GM23338 (cell line): Measurements from ENCODE around the gene PPP1R9A. TPM values are rescaled to one million over a fixed set of nuclear protein-coding genes. Genes with fewer than 3 reads are reported as not detected.

ENCODE experiments used
- ATAC-seq: fragments of 200-7000 bp; cut with Tn5 transposase; 3 replicates; pipeline ENCODE4 v1.9.1; 2020
- DNase-seq: peaks from one replicate; pipeline ENCODE4 v3.0.0-alpha.2; 2015; ENCODE audit warnings: low spot score
- H2AFZ ChIP-seq: fragments of 200-600 bp; sonication (generic); 2 replicates; pipeline ENCODE4 v1.8.0; 2016; ENCODE audit warnings: antibody characterized with exemption, mild to moderate bottlenecking, moderate library complexity
- H3F3A ChIP-seq: fragments of 200-600 bp; sonication (generic); replicated peaks from 2 replicates; pipeline ENCODE4 v1.8.0; 2017; ENCODE audit warnings: antibody characterized with exemption, mixed run types, low read depth
- H3K27ac ChIP-seq: fragments of 200-600 bp; sonication (generic); 2 replicates; pipeline ENCODE4 v1.6.1; 2016; ENCODE audit warnings: low read depth
- H3K27me3 ChIP-seq: fragments of 200-600 bp; sonication (generic); 2 replicates; pipeline ENCODE4 v1.8.0; 2016; ENCODE audit warnings: mild to moderate bottlenecking, mixed run types, moderate library complexity; ENCODE audit not compliant: insufficient read depth
- H3K36me3 ChIP-seq: fragments of 200-600 bp; sonication (generic); 2 replicates; pipeline ENCODE4 v1.8.0; 2016; ENCODE audit warnings: mild to moderate bottlenecking; ENCODE audit not compliant: insufficient read depth
- H3K4me1 ChIP-seq: fragments of 200-600 bp; sonication (generic); 2 replicates; pipeline ENCODE4 v1.8.0; 2016; ENCODE audit warnings: mild to moderate bottlenecking, moderate library complexity; ENCODE audit not compliant: insufficient read depth
- H3K4me2 ChIP-seq: fragments of 200-600 bp; sonication (generic); 2 replicates; pipeline ENCODE4 v1.7.1; 2017; ENCODE audit warnings: mixed run types
- H3K4me3 ChIP-seq: fragments of 200-600 bp; sonication (generic); 2 replicates; pipeline ENCODE4 v1.6.1; 2016; ENCODE audit warnings: mixed run types
- H3K79me2 ChIP-seq: fragments of 200-600 bp; sonication (generic); replicated peaks from 2 replicates; pipeline ENCODE4 v1.8.0; 2017; ENCODE audit warnings: mild to moderate bottlenecking; ENCODE audit not compliant: insufficient read depth
- H3K9me2 ChIP-seq: fragments of 200-600 bp; sonication (generic); 2 replicates; pipeline ENCODE4 v1.8.0; 2017; ENCODE audit not compliant: insufficient read depth
- H4K20me1 ChIP-seq: fragments of 200-600 bp; sonication (generic); replicated peaks from 2 replicates; pipeline ENCODE4 v1.8.0; 2017; ENCODE audit warnings: mild to moderate bottlenecking; ENCODE audit not compliant: insufficient read depth
- H3K27ac Mint-ChIP-seq: 2 replicates; pipeline ENCODE4 v1.8.0; 2020; ENCODE audit warnings: inconsistent platforms, mild to moderate bottlenecking, moderate library complexity, mixed read lengths
- H3K27me3 Mint-ChIP-seq: 3 replicates; pipeline ENCODE4 v1.8.0; 2022; ENCODE audit warnings: low read depth, mild to moderate bottlenecking, moderate library complexity, mixed read lengths, inconsistent platforms; ENCODE audit not compliant: insufficient read depth, poor library complexity
- H3K36me3 Mint-ChIP-seq: 3 replicates; pipeline ENCODE4 v1.8.0; 2021; ENCODE audit warnings: low read depth, mild to moderate bottlenecking, inconsistent platforms, moderate library complexity, mixed read lengths
- H3K4me1 Mint-ChIP-seq: 3 replicates; pipeline ENCODE4 v1.8.0; 2020; ENCODE audit warnings: mild to moderate bottlenecking, inconsistent platforms, mixed read lengths
- H3K4me3 Mint-ChIP-seq: 3 replicates; pipeline ENCODE4 v1.8.0; 2021; ENCODE audit warnings: moderate library complexity, mild to moderate bottlenecking, inconsistent platforms, mixed read lengths
- H3K9me3 Mint-ChIP-seq: 3 replicates; pipeline ENCODE4 v1.8.0; 2020; ENCODE audit warnings: moderate library complexity, mild to moderate bottlenecking, inconsistent platforms, mixed read lengths
- EZH2phosphoT487 ChIP-seq: fragments of 200-600 bp; sonication (generic); IDR thresholded peaks from one replicate; pipeline ENCODE4 v1.8.1; 2018; ENCODE audit warnings: antibody characterized with exemption; ENCODE audit not compliant: unreplicated experiment
- JUNB ChIP-seq: IDR thresholded peaks from one replicate; pipeline ENCODE4 v1.6.1; 2016; ENCODE audit warnings: antibody characterized with exemption; ENCODE audit not compliant: unreplicated experiment
- polyA plus RNA-seq: library from polyadenylated mRNA; unstranded; fragments of >200 nt; fragmentation: Nextera tagmentation; extraction: Ambion mirVana; gene quantifications from 2 replicates; pipeline ENCODE4 v1.2.1, GENCODE V29; 2016
- total RNA-seq: library from RNA; depleted of rRNA; stranded (reverse); fragments of >200 nt; shearing (Covaris generic); gene quantifications from 2 replicates; pipeline ENCODE4 v1.2.3, GENCODE V29; 2014
- TF ChIP-seq, protein P1 (sequence below): fragments of 250-450 bp; sonication (Bioruptor Pico); IDR thresholded peaks from 2 replicates; pipeline ENCODE4 v1.5.0; 2020; ENCODE audit warnings: mild to moderate bottlenecking, moderate library complexity
- TF ChIP-seq, protein P2 (sequence below): IDR thresholded peaks from one replicate; pipeline ENCODE4 v1.6.1; 2018; ENCODE audit warnings: antibody characterized with exemption; ENCODE audit not compliant: unreplicated experiment

PPP1R9A gene
- total and polyA plus RNA-seq, 2 experiments from 2014 or later: 10.6 to 31.8 TPM

DNA sequence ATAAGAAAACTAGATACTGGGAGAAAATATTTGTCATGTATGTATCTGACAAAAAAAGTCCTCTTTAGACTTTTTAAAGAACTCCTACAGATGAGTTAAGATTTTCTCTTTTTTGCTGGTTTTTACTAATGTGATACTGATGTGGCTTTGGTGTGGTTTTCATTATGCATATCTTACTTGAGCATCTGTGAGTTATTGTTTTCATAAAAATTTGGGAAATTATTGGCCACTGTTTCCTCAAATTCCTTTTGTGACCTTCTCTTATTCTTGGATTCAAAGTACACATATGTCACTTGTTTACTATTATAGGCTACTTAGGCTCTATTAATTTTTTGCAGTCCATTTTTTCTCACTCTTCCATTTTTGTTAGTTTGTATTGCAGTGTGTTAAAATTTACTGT is 89.0 kb downstream of the PPP1R9A start (continued):
- TF ChIP-seq, protein P1, sequence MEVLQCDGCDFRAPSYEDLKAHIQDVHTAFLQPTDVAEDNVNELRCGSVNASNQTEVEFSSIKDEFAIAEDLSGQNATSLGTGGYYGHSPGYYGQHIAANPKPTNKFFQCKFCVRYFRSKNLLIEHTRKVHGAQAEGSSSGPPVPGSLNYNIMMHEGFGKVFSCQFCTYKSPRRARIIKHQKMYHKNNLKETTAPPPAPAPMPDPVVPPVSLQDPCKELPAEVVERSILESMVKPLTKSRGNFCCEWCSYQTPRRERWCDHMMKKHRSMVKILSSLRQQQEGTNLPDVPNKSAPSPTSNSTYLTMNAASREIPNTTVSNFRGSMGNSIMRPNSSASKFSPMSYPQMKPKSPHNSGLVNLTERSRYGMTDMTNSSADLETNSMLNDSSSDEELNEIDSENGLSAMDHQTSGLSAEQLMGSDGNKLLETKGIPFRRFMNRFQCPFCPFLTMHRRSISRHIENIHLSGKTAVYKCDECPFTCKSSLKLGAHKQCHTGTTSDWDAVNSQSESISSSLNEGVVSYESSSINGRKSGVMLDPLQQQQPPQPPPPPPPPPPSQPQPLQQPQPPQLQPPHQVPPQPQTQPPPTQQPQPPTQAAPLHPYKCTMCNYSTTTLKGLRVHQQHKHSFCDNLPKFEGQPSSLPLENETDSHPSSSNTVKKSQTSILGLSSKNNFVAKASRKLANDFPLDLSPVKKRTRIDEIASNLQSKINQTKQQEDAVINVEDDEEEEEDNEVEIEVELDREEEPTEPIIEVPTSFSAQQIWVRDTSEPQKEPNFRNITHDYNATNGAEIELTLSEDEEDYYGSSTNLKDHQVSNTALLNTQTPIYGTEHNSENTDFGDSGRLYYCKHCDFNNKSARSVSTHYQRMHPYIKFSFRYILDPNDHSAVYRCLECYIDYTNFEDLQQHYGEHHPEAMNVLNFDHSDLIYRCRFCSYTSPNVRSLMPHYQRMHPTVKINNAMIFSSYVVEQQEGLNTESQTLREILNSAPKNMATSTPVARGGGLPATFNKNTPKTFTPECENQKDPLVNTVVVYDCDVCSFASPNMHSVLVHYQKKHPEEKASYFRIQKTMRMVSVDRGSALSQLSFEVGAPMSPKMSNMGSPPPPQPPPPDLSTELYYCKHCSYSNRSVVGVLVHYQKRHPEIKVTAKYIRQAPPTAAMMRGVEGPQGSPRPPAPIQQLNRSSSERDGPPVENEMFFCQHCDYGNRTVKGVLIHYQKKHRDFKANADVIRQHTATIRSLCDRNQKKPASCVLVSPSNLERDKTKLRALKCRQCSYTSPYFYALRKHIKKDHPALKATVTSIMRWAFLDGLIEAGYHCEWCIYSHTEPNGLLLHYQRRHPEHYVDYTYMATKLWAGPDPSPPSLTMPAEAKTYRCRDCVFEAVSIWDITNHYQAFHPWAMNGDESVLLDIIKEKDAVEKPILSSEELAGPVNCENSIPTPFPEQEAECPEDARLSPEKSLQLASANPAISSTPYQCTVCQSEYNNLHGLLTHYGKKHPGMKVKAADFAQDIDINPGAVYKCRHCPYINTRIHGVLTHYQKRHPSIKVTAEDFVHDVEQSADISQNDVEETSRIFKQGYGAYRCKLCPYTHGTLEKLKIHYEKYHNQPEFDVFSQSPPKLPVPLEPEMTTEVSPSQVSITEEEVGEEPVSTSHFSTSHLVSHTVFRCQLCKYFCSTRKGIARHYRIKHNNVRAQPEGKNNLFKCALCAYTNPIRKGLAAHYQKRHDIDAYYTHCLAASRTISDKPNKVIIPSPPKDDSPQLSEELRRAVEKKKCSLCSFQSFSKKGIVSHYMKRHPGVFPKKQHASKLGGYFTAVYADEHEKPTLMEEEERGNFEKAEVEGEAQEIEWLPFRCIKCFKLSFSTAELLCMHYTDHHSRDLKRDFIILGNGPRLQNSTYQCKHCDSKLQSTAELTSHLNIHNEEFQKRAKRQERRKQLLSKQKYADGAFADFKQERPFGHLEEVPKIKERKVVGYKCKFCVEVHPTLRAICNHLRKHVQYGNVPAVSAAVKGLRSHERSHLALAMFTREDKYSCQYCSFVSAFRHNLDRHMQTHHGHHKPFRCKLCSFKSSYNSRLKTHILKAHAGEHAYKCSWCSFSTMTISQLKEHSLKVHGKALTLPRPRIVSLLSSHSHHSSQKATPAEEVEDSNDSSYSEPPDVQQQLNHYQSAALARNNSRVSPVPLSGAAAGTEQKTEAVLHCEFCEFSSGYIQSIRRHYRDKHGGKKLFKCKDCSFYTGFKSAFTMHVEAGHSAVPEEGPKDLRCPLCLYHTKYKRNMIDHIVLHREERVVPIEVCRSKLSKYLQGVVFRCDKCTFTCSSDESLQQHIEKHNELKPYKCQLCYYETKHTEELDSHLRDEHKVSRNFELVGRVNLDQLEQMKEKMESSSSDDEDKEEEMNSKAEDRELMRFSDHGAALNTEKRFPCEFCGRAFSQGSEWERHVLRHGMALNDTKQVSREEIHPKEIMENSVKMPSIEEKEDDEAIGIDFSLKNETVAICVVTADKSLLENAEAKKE (CRISPR knock-in tag): no peak

DNA sequence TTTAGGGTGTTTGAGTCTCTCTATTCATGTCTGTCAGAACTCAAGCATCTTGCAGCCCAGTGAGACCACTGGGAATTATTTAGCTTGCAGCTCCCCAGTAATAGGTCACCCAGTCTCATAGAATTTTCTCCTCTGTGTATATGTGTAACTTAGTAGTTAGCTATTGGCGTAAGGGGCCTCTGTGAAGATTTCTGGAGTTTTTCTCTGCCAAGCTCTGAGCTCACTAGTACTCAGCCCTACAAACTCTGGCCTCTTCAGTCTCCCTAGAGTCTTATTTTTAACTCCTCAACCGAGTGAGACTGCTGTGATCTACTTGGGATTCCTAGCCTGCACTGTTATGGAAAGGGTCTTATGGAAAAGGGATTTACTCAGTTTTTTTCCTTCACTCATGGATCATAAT is 90.2 kb downstream of the PPP1R9A start:
- no peaks in the 10 kb centered on the region for H3K27me3 ChIP-seq
- Mint-ChIP-seq H3K27me3 (peaks cover 2% of the 10 kb centered on the region), H3K4me3 (no peak overlapping the region), H3K36me3 (no peaks in the 10 kb centered on the region), H3K4me1 (peaks cover 22% of the 10 kb centered on the region), H3K9me3 (no peaks in the 10 kb centered on the region), H3K27ac (no peak overlapping the region)
- peaks cover 19% of the 10 kb centered on the region for H3K4me1 ChIP-seq
- H2AFZ ChIP-seq: no peak overlapping the region
- no peak for DNase-seq
- ATAC-seq: peak; percentile 53
- H3K9me2 ChIP-seq: no peaks in the 10 kb centered on the region; the same call in 1 of the 2 replicates
- H3K27ac ChIP-seq: no peak overlapping the region
- no peak overlapping the region for H3K4me2 ChIP-seq
- H3K79me2 ChIP-seq: peaks cover 14% of the 10 kb centered on the region
- no peaks in the 10 kb centered on the region for H3F3A ChIP-seq
- H3K36me3 ChIP-seq: no peaks in the 10 kb centered on the region
- no peaks in the 10 kb centered on the region for H4K20me1 ChIP-seq
- H3K4me3 ChIP-seq: no peak overlapping the region
- TF ChIP-seq, protein P1 (CRISPR knock-in tag): no peak
- TF ChIP-seq JUNB (no peak), EZH2phosphoT487 (no peak)
- TF ChIP-seq, protein P2, sequence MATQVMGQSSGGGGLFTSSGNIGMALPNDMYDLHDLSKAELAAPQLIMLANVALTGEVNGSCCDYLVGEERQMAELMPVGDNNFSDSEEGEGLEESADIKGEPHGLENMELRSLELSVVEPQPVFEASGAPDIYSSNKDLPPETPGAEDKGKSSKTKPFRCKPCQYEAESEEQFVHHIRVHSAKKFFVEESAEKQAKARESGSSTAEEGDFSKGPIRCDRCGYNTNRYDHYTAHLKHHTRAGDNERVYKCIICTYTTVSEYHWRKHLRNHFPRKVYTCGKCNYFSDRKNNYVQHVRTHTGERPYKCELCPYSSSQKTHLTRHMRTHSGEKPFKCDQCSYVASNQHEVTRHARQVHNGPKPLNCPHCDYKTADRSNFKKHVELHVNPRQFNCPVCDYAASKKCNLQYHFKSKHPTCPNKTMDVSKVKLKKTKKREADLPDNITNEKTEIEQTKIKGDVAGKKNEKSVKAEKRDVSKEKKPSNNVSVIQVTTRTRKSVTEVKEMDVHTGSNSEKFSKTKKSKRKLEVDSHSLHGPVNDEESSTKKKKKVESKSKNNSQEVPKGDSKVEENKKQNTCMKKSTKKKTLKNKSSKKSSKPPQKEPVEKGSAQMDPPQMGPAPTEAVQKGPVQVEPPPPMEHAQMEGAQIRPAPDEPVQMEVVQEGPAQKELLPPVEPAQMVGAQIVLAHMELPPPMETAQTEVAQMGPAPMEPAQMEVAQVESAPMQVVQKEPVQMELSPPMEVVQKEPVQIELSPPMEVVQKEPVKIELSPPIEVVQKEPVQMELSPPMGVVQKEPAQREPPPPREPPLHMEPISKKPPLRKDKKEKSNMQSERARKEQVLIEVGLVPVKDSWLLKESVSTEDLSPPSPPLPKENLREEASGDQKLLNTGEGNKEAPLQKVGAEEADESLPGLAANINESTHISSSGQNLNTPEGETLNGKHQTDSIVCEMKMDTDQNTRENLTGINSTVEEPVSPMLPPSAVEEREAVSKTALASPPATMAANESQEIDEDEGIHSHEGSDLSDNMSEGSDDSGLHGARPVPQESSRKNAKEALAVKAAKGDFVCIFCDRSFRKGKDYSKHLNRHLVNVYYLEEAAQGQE: no peak
